HEK293T (cell line): ENCODE data around the gene PHOSPHO1.
"Not testable (repeated sequence)": the region's sequence is repeated elsewhere in the genome, so short reads cannot be mapped to it uniquely, and the experiment has no call there.

ENCODE experiments used
- CTCF ChIA-PET: fragments of 350-600 bp; formaldehyde crosslinking; extraction: SDS; loops from one replicate; lab custom pipeline; 2021; ENCODE audit warnings: antibody characterized with exemption, inconsistent platforms; lab: Yijun Ruan, JAX
- POLR2A ChIA-PET: fragments of 350-600 bp; formaldehyde crosslinking; extraction: SDS; loops from one replicate; lab custom pipeline; 2020; ENCODE audit warnings: antibody characterized with exemption, inconsistent platforms; lab: Yijun Ruan, JAX
- DNase-seq: peaks from one replicate; pipeline ENCODE4 v3.0.0; 2012; ENCODE audit warnings: mixed read lengths; ENCODE audit errors: extremely low spot score
- ARNT ChIP-seq: fragments of 450-650 bp; IDR thresholded peaks from 2 replicates; pipeline ENCODE4 v1.6.1; 2017; ENCODE audit warnings: mild to moderate bottlenecking
- BHLHE40 ChIP-seq: fragments of 450-650 bp; IDR thresholded peaks from 2 replicates; pipeline ENCODE4 v1.6.1; 2016; ENCODE audit warnings: mild to moderate bottlenecking, moderate library complexity, borderline replicate concordance
- CTBP1 ChIP-seq: fragments of 450-650 bp; IDR thresholded peaks from 2 replicates; pipeline ENCODE4 v1.6.1; 2016; ENCODE audit warnings: borderline replicate concordance
- ELF4 ChIP-seq: fragments of 450-650 bp; IDR thresholded peaks from 2 replicates; pipeline ENCODE4 v1.6.1; 2017; ENCODE audit warnings: antibody characterized with exemption
- FOXA1 ChIP-seq: fragments of 450-650 bp; IDR thresholded peaks from 2 replicates; pipeline ENCODE4 v1.6.1; 2016; ENCODE audit warnings: mild to moderate bottlenecking
- FOXK2 ChIP-seq: fragments of 450-650 bp; IDR thresholded peaks from 2 replicates; pipeline ENCODE4 v1.6.1; 2016; ENCODE audit warnings: mild to moderate bottlenecking
- FOXM1 ChIP-seq: fragments of 450-650 bp; IDR thresholded peaks from 2 replicates; pipeline ENCODE4 v1.6.1; 2017; ENCODE audit warnings: mild to moderate bottlenecking, borderline replicate concordance
- HDGF ChIP-seq: fragments of 450-650 bp; IDR thresholded peaks from 2 replicates; pipeline ENCODE4 v1.6.1; 2017; ENCODE audit warnings: antibody characterized with exemption, borderline replicate concordance
- L3MBTL2 ChIP-seq: fragments of 450-650 bp; conservative IDR thresholded peaks from 2 replicates; pipeline ENCODE4 v1.6.1; 2016; ENCODE audit warnings: mild to moderate bottlenecking
- LEF1 ChIP-seq: fragments of 450-650 bp; IDR thresholded peaks from 2 replicates; pipeline ENCODE4 v1.6.1; 2017; ENCODE audit warnings: mild to moderate bottlenecking, borderline replicate concordance
- NFRKB ChIP-seq: fragments of 450-650 bp; IDR thresholded peaks from 2 replicates; pipeline ENCODE4 v1.6.1; 2016; ENCODE audit warnings: mild to moderate bottlenecking, moderate library complexity
- PKNOX1 ChIP-seq: fragments of 450-650 bp; IDR thresholded peaks from 2 replicates; pipeline ENCODE4 v1.6.1; 2016
- SP1 ChIP-seq: fragments of 450-650 bp; IDR thresholded peaks from 2 replicates; pipeline ENCODE4 v1.6.1; 2017
- SUZ12 ChIP-seq: fragments of 450-650 bp; IDR thresholded peaks from 2 replicates; pipeline ENCODE4 v1.6.1; 2016; ENCODE audit warnings: mild to moderate bottlenecking
- TARDBP ChIP-seq: fragments of 450-650 bp; IDR thresholded peaks from 2 replicates; pipeline ENCODE4 v1.6.1; 2016
- ZNF384 ChIP-seq: fragments of 450-650 bp; IDR thresholded peaks from 2 replicates; pipeline ENCODE4 v1.6.1; 2016

The PHOSPHO1 gene

GRCh38 chr17:49230636-49231562 lies at the start of gene PHOSPHO1:
Gene PHOSPHO1 (minus strand): TSS chr17:49230787. CDS start chr17:49226691, 4,096 bp downstream.
- POLR2A ChIA-PET = interaction anchor here (1.7 kb wide), 2 partner anchors 29 to 39 kb away, joined by 5 to 8 read pairs; no protein-coding TSS in a partner anchor
- TF ChIP-seq HDGF (no peak), NFRKB (no peak), BHLHE40 (no peak), PKNOX1 (no peak), ARNT (no peak), LEF1 (no peak), CTBP1 (no peak), FOXA1 (no peak), ELF4 (no peak), ZNF384 (no peak), TARDBP (no peak)
- CTCF ChIA-PET = interaction anchor here (1.2 kb wide), 1 partner anchor 23 kb away, joined by 5 read pairs; no protein-coding TSS in a partner anchor
- peak; percentile 99 for DNase-seq

GRCh38 chr17:49280061-49280460 lies 49.5 kb upstream of the PHOSPHO1 start:
- CTCF ChIA-PET = interaction anchor here (1.3 kb wide), 1 partner anchor 11 kb away, joined by 4 read pairs; no protein-coding TSS in a partner anchor
- no peak for DNase-seq
- TF ChIP-seq NFRKB (no peak), TARDBP (no peak), PKNOX1 (no peak), ZNF384 (no peak), FOXK2 (no peak), SUZ12 (no peak), CTBP1 (no peak), L3MBTL2 (no peak), ARNT (no peak), LEF1 (no peak), BHLHE40 (no peak), HDGF (no peak), ELF4 (no peak), FOXM1 (no peak)
- POLR2A ChIA-PET = no interaction called here

GRCh38 chr17:49279263-49280015 lies 48.9 kb upstream of the PHOSPHO1 start:
- CTCF ChIA-PET = interaction anchor here (1.3 kb wide), 1 partner anchor 11 kb away, joined by 4 read pairs; no protein-coding TSS in a partner anchor
- POLR2A ChIA-PET, DNase-seq: not testable (repeated sequence)

GRCh38 chr17:49278076-49278475 lies 47.5 kb upstream of the PHOSPHO1 start:
- POLR2A ChIA-PET = no interaction called here
- no peak for DNase-seq
- TF ChIP-seq ELF4 (no peak), SP1 (no peak), SUZ12 (no peak), BHLHE40 (no peak), TARDBP (no peak), FOXM1 (no peak), ZNF384 (no peak), L3MBTL2 (no peak)
- CTCF ChIA-PET = interaction anchor here (0.6 kb wide), 1 partner anchor 11 kb away, joined by 3 read pairs; no protein-coding TSS in a partner anchor

- TF ChIP-seq FOXK2 = no peak
- no peak for TF ChIP-seq L3MBTL2
- TF ChIP-seq BHLHE40 = no peak
- no peak for TF ChIP-seq PKNOX1
- ChIA-PET CTCF (no interaction called here), POLR2A (no interaction called here)
- no peak for DNase-seq
These were observed 47.1 kb upstream of the PHOSPHO1 start for GRCh38 chr17:49277638-49278037.

- DNase-seq, CTCF ChIA-PET: not testable (repeated sequence)
- POLR2A ChIA-PET = interaction anchor here (1.0 kb wide), 1 partner anchor 16 kb away, joined by 5 read pairs; no protein-coding TSS in a partner anchor
These were observed 45.4 kb upstream of the PHOSPHO1 start for GRCh38 chr17:49275981-49276380.
